ENCODE measurements around the gene INO80B.

The INO80B gene

GRCh38 chr2:74489906-74490305, 35.0 kb downstream of the INO80B start:
- Histone ChIP-seq H3K36me3 (replicated peaks) (peaks cover 29% of the 10 kb centered on the region), H3K4me3 (ENCODE audit: low read depth, low read length) (no peak overlapping the region), H3K27me3 (replicated peaks) (no peaks in the 10 kb centered on the region), H3K27ac (no peak overlapping the region)
- in situ Hi-C loops (cut with HindIII; ENCODE audit: low pct_ligation_motif_present, low sequenced_read_pairs), result no loop called here
- no peak for TF ChIP-seq CTCF (IDR thresholded peaks at IDR 0.05; ENCODE audit: low read depth, low read length, missing control alignments)
- no peak for DNase-seq

GRCh38 chr2:74491648-74492544, 37.0 kb downstream of the INO80B start:
- Histone ChIP-seq H3K27ac (no peak overlapping the region), H3K4me3 (ENCODE audit: low read depth, low read length) (no peak overlapping the region), H3K27me3 (replicated peaks) (no peaks in the 10 kb centered on the region), H3K36me3 (replicated peaks) (peaks cover 29% of the 10 kb centered on the region)
- no peak for DNase-seq
- in situ Hi-C loops (cut with HindIII; ENCODE audit: low pct_ligation_motif_present, low sequenced_read_pairs), result no loop called here
- no peak for TF ChIP-seq CTCF (IDR thresholded peaks at IDR 0.05; ENCODE audit: low read depth, low read length, missing control alignments)

GRCh38 chr2:74493546-74493945, 38.7 kb downstream of the INO80B start:
- Histone ChIP-seq H3K27ac (no peak overlapping the region), H3K27me3 (replicated peaks) (peaks cover 3% of the 10 kb centered on the region), H3K36me3 (replicated peaks) (peaks cover 29% of the 10 kb centered on the region), H3K4me3 (ENCODE audit: low read depth, low read length) (no peak overlapping the region)
- no peak for DNase-seq
- no peak for TF ChIP-seq CTCF (IDR thresholded peaks at IDR 0.05; ENCODE audit: low read depth, low read length, missing control alignments)
- in situ Hi-C loops (cut with HindIII; ENCODE audit: low pct_ligation_motif_present, low sequenced_read_pairs), result no loop called here

- Histone ChIP-seq H3K27me3 (replicated peaks) (peaks cover 17% of the 10 kb centered on the region), H3K27ac (no peak overlapping the region), H3K4me3 (ENCODE audit: low read depth, low read length) (no peak overlapping the region), H3K36me3 (replicated peaks) (peaks cover 27% of the 10 kb centered on the region)
- no peak for TF ChIP-seq CTCF (IDR thresholded peaks at IDR 0.05; ENCODE audit: low read depth, low read length, missing control alignments)
- no peak for DNase-seq
- in situ Hi-C loops (cut with HindIII; ENCODE audit: low pct_ligation_motif_present, low sequenced_read_pairs), result no loop called here
Observed at GRCh38 chr2:74495440-74495839, 40.6 kb downstream of the INO80B start.

GRCh38 chr2:74496997-74497776, 42.3 kb downstream of the INO80B start:
- TF ChIP-seq CTCF (IDR thresholded peaks at IDR 0.05; ENCODE audit: low read depth, low read length, missing control alignments), result no peak
- in situ Hi-C loops (cut with HindIII; ENCODE audit: low pct_ligation_motif_present, low sequenced_read_pairs), result no loop called here
- Histone ChIP-seq H3K4me3 (ENCODE audit: low read depth, low read length) (no peak overlapping the region), H3K36me3 (replicated peaks) (peaks cover 10% of the 10 kb centered on the region), H3K27ac (no peak overlapping the region), H3K27me3 (replicated peaks) (peaks cover 17% of the 10 kb centered on the region)
- no peak for DNase-seq
